22Rv1 (cell line): ENCODE measurements around the gene MPO.

Experiments used
- H3K27ac ChIP-seq: fragments of 450-650 bp; 2 replicates; pipeline ENCODE4 v1.5.1; 2017
- ZFX ChIP-seq: fragments of 450-650 bp; IDR thresholded peaks from 2 replicates; pipeline ENCODE4 v1.6.1; 2017; ENCODE audit warnings: antibody characterized with exemption, borderline replicate concordance
- TF ChIP-seq, protein P1 (sequence below): fragments of 450-650 bp; IDR thresholded peaks from 2 replicates; pipeline ENCODE4 v1.5.1; 2017; ENCODE audit warnings: mild to moderate bottlenecking

MPO gene

DNA sequence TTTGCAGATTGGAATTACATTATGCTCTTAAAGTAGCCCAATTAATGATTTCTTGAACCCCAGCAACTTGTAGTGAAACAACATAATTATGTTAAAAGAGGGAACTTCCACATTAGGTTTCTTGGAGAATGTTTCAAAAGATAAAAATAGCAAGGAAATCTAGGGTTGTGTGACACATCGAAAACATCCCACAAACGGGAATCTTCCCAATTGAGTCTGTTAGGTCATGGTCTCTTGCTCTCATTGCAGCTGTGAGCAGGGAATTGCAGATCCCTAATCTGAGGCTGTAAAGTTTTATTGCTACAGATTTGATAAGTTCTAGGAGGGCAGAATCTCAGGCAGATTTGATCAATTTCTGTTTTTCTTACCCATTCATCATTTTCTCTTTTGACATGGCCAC lies 49.1 kb downstream of the MPO start:
- H3K27ac ChIP-seq = no peak overlapping the region

DNA sequence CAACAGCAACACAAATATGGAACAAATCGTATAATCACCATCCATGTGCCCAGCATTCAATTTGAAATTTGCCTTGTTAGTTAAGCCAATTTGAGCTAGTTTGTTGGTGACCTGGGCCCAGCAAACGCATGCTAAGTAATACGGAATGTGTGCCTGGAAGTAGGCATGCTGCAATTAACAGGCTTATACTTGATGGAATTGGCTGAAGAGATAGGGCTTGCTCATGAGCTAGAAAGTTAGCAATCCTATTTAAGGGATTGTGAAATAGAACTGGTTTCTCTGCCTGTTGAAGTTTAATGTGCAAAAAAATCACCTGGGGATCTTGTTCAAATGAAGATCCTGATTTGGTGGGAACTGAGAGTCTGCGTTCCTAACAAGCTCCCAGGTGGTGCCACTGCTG lies 50.9 kb downstream of the MPO start:
- no peak for TF ChIP-seq ZFX
- TF ChIP-seq, protein P1, sequence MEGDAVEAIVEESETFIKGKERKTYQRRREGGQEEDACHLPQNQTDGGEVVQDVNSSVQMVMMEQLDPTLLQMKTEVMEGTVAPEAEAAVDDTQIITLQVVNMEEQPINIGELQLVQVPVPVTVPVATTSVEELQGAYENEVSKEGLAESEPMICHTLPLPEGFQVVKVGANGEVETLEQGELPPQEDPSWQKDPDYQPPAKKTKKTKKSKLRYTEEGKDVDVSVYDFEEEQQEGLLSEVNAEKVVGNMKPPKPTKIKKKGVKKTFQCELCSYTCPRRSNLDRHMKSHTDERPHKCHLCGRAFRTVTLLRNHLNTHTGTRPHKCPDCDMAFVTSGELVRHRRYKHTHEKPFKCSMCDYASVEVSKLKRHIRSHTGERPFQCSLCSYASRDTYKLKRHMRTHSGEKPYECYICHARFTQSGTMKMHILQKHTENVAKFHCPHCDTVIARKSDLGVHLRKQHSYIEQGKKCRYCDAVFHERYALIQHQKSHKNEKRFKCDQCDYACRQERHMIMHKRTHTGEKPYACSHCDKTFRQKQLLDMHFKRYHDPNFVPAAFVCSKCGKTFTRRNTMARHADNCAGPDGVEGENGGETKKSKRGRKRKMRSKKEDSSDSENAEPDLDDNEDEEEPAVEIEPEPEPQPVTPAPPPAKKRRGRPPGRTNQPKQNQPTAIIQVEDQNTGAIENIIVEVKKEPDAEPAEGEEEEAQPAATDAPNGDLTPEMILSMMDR = no peak
- no peak overlapping the region for H3K27ac ChIP-seq

More for the DNA sequence above, 49.1 kb downstream of the MPO start:
- TF ChIP-seq, protein P1 = no peak
- no peak for TF ChIP-seq ZFX

DNA sequence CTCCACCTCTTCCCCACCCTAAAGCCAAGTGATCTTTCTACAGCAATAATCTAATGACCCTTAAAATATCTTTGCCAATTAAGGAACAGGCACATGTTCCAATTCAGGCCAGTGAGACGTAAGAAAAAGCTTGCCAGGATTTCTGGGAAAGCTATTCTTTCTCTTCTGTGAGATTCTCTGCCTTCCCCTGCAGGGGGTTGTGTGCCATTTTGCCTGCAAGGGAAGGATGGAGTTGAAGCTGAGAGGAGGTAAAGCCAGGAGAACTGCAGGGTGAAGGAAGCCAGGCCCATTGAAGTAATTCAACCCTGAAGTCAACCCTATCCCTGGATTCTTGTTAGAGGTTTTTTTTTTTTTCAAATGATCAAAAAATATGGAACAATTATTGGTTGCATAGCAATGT lies 51.4 kb downstream of the MPO start:
- H3K27ac ChIP-seq = no peak overlapping the region
- TF ChIP-seq, protein P1 = no peak
- no peak for TF ChIP-seq ZFX

DNA sequence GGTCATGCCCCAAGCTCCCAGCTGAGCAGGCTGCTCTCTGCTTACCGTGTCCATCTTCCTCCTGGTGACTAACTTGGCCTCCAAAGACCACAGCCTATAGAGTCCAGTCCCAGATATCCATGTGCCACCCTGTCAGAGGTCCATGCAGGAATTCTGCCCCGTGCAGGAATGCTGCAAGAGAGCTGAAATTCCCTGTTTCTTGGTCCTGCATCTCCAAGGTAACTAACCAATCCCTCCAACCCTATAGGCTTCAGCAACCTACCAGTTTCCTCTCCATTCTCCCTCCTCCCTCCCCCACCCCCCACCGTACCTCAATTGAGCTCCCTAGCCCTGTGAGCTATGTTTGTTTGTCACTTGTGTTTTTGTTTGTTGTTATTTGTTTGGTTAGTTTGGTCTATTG lies 52.1 kb downstream of the MPO start:
- TF ChIP-seq, protein P1 = no peak
- TF ChIP-seq ZFX = no peak

DNA sequence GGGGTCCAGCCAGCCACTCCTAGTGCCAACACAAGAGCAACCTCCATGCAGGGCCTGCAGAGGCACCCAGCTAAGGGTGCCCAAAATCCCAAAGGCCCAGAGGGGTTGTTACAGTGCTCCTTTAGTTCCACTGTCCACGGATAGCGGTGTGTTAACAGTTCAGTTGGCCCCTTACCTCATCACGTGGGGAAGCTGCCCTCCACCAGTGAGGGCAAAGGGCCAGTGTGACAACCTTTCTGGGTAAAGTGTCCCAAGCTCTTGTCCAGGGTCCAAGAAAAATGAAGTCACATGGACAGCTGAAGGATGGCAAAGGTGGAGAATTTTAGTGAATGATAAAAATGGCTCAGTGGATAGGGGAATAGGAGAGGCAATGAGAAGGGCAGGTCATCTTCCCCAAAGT lies 53.0 kb downstream of the MPO start:
- no peak overlapping the region for H3K27ac ChIP-seq
- no peak for TF ChIP-seq ZFX
- TF ChIP-seq, protein P1 = no peak

More for the DNA sequence above, 52.1 kb downstream of the MPO start:
- H3K27ac ChIP-seq = no peak overlapping the region

DNA sequence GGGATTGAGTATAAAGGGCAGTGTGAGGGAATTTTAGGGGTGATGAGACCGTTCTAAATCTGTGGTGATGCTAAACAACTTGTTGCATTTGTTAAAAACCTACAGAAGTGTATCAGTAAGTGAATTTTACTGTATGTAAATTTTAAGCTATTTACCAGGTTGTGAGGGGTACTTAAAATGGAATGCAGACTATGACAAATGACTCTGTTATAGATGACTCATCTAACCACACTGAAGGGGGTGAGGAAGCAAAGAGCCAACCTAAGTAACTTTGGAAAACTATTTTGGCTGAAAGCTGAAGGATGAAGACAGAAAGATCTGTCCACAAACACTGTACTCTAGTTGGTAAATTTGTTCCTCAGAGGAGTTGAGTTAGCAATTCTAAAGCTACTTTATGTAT lies 56.4 kb downstream of the MPO start:
- no peak overlapping the region for H3K27ac ChIP-seq

More for the DNA sequence above, 56.4 kb downstream of the MPO start:
- TF ChIP-seq ZFX = no peak
- TF ChIP-seq, protein P1 = no peak
